GM19452 (cell line): ENCODE data around the gene RPUSD4.
"Not testable (repeated sequence)": the region's sequence is repeated elsewhere in the genome, so short reads cannot be mapped to it uniquely, and the experiment has no call there.

Experiments used
- ATAC-seq: cut with Tn5 transposase; IDR thresholded peaks from one replicate; pipeline ENCODE4 v1.9.1; 2021; ENCODE audit not compliant: unreplicated experiment

The RPUSD4 gene, protein sequence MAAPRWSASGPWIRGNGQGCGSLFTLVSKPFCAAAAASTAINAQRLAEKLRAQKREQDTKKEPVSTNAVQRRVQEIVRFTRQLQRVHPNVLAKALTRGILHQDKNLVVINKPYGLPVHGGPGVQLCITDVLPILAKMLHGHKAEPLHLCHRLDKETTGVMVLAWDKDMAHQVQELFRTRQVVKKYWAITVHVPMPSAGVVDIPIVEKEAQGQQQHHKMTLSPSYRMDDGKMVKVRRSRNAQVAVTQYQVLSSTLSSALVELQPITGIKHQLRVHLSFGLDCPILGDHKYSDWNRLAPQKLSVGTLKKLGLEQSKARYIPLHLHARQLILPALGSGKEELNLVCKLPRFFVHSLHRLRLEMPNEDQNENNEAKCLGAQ

DNA sequence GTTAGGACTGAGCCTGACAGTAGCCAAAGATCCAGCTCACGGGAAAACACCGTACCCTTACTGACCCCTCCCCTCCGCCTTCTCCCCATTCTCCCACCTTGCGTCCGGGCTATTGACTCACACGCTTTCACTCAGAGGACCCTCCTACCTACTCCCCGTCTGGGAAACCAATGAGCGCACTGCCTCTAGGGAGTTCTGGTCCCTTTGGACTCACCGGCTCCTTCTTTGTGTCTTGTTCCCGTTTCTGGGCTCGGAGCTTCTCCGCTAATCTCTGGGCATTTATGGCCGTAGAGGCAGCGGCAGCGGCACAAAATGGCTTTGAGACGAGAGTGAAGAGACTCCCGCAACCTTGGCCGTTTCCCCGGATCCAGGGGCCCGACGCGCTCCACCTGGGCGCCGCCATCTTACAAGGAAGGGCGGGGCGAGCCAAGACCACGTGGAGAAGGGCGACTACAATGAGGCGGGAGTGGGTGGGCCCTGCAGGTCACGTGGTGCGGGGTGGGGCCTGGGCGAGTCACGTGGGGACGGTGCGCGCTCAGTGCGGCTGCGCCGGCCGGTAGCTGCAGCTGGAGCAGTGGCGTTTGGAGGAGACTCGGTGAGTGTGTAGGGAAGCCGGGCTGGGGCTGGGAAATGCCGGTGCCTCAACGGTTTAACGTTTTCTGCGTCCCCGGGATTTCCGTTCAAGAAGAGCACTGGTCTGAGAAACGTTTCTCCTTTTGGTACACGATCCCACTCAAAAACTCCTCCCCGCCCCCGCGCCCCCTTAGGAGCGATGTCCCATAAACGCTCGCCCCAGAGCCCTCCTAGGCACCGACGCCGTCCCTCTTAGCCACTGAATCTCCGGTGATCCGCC lies at the start of gene RPUSD4, which contains the start of gene FAM118B:
TSS of gene RPUSD4 (minus strand) at position 415 of the 853 bp plus-strand sequence. CDS start at position 403, 12 bp downstream.
TSS of gene FAM118B (plus strand) at position 547 of the 853 bp plus-strand sequence. CDS start 23,220 bp downstream, outside the sequence.
- peak; percentile 96 for ATAC-seq

DNA sequence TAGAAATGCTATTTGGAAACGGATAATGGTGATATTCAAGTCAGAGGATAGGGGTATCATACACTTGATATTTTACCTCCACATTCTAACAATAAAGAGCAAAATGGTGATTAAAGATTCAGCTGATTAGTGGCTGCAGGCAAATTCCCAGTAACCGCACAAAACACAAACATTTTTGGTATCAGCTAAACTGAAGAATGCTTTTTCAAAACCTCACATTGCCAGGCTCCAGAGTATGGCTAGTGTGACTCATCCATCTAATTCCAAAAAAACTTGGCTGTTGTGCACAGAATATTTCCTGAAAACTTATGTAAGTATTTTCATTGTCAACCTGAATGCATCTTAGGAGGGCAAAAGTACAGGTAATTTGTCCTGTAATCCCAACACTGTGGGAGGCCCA lies 46.3 kb upstream of the RPUSD4 start:
- no peak for ATAC-seq

DNA sequence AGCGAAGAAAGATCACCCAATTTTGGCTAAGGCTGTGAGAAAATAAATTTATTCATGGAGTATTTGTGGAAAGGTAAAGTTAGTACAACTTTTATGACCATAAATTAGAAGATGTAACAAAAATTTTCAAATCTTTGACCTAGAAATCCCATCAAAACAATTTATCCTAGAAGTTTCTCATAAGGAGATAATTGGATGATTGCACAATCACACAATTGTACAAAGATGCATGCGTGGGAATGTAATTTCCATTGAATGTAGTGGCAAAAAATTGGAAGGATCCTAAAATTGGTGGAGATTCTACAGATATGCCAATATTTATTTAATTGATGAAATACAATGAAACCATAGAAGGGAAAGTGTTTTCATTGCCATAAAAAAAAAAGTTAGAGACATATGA lies 45.7 kb upstream of the RPUSD4 start:
- ATAC-seq, result no peak

DNA sequence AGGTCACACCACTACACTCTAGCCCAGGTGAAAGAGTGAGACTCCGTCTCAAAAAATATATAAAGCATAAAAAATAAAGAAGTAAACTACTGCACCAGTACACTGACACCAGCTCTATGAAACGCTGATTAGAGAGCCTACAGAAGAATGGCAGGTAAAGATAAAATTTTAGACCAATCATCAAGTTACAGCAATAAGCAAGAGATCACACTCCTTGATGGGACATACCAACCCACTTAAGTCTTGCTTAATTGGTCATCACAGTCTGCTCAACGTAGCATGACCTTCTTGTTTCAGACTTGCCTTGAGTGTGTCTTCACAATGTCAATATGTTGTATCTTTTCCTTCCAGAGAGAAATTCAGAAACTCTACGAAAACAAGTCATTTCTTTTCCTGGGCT lies 44.8 kb upstream of the RPUSD4 start:
- no peak for ATAC-seq

DNA sequence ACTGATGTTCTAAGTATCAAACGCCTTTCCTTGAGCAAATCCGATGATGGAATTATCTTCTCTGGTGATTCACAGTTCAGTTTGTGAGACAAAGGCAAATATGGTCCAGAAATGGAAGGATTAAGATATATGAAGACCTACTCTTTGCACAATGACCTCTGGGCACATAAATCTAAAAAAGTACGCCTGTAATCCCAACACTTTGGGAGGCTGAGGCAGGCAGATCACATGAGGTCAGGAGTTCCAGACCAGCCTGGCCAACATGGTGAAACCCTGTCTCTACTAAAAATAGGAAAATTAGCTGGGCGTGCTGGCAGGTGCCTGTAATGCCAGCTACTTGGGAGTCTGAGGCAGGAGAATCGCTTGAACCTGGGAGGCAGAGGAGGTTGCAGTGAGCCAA lies 44.1 kb upstream of the RPUSD4 start:
- ATAC-seq, result not testable (repeated sequence)

DNA sequence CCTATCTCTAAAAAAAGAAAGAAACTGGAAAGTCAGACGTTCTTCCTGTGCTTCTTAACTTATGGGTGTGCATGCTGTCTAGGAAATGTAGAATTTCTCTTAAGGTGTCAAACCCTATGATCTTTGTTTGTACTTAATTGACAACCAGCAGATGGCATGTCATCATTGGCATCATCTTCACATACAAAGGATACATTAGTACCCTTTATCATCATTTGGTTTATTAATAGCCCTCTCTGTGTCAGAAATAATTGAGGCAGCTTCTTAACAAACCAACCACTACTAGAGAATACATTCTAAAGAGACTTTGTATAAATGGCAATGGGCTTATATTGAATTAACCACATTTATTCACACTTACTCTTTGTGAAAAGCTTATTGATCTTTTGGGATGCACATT lies 43.4 kb upstream of the RPUSD4 start:
- ATAC-seq, result no peak

DNA sequence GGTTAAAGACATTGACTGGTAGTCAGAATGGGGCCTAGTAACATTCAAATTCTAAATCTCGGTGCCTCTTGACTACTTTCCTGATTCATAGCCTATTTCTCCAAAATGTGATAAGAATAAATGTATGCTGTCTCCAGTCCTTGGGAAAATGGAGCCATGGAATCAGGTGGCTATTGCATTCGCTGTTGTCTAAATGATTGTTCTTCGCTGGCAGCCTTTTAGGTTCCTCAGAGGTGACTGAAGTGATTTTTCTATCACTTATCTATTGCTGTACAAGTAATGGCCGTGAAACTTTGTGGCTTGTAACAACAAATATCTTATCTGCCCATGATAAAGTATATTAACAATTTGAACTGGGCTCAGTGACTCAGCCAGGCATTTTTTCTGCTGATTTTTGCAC lies 41.8 kb upstream of the RPUSD4 start:
- ATAC-seq, result no peak

DNA sequence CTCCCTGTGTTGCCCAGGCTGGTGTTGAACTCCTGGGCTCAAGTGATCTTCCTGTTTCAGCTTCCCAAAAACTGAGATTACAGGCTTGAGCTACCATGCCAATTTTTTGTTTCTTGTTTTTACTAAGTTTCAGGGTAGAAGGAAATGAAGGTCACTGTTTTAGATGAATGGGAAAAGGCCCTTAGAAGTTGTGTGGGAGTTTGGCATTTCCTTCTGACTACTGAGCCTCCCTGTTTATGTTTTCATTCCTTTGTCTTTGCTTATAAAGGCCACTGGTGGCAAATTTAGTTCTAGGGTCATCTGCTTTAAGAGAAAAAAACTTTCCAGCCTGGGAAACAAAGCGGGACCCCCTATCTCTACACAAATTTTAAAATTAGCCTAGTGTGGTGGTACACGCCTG lies 35.2 kb upstream of the RPUSD4 start:
- ATAC-seq, result no peak

DNA sequence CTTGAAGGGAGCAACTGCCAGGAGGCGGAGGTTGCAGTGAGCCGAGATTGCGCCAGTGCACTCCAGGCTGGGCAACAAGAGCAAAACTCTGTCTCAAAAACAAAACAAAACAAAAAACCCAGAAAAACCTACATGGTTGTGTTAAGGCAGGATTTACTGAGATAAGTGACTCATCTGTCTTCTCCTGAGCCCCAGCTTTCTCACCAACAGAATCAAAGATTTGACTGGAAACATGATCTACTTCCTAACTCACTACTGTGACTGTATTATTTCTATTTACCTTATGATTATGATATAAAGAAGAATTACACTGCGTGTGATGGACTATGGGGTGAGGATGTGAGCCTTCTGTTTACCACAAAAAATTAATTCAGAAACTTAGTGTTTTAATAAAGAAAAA lies 21.9 kb upstream of the RPUSD4 start:
- ATAC-seq, result no peak

DNA sequence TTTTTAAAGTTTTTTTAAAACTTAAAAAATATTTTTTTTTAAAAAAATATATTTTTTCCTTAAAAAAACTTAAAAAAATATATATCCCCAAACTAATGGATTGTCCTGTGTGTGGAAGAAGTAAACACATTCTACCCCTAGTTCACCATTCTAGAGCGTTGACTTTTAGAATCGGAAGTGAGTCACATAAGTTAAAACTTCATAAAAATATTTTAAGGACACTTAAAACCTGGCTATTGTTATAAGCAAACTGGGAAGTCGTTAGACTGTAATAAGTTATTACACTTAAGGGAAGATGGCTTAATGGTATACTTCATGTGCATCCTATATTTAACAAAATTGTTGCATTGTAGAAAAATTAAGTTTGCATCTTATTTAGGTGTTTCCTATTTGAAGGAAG lies 21.2 kb upstream of the RPUSD4 start:
- no peak for ATAC-seq

DNA sequence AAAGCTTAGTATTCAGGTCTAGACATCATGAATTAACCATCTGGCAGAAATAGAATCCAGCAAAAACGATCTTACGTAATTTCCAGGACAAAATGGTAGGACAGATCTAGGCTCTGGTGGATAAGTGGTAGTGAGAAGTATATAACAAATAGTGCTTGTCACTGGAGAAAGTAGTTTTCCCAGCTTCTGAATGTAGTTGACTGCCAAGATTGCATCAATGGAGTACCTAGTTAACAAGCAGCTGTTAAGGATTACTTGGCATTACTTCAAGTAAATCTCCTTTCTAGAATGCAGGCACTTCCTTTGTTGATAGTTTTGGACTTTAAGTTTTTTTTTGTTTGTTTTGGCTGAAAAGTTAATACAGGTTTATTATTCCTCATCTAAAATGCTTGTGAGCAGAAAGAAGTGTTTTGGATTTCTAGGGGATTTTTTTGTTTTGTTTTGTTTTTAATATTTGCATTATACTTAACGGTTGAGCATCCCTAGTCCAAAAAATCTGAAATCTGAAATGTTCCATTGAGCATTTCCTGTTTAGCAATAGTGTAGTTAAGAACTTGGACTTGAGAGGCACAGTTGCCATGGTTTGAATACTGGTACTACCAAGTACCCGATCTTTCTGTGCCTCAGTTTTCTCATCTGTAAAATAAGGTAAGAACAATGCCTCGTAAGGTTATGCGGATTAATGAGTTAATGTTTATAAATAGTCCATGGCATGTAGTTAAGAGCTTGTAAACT lies 20.4 kb upstream of the RPUSD4 start:
- ATAC-seq, result no peak

DNA sequence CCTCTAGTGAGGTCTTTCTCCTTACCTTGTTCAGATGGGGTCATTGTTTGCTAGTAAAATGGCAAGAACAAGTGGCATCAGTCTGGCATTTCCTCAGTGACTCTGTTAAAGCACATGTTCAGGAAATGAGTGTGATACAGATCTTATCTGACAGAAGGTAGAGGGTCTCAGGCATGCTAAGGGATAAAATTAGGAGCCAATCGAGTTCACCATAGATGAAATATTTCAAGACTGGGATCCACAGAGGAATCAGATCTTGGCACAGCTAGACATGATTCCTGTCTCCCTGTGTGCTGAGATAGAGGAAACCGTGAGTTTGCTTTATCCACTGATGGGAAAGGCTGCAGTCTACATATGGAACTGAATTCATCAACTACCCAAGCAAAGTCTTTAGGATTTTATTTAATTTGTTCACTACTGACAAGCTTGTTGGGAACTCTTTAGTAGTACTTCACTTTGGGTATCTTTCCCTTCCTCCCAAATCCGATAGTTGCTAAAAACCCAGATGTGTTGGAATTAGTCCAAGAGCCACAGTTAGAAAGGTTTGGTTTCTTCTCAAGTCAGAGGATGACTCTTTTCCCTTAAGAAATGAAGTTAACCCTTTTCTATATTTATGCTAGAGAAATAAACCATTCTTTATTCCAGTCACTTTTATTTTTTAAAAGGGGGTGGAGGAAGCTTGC lies 18.5 kb upstream of the RPUSD4 start:
- ATAC-seq, result no peak

DNA sequence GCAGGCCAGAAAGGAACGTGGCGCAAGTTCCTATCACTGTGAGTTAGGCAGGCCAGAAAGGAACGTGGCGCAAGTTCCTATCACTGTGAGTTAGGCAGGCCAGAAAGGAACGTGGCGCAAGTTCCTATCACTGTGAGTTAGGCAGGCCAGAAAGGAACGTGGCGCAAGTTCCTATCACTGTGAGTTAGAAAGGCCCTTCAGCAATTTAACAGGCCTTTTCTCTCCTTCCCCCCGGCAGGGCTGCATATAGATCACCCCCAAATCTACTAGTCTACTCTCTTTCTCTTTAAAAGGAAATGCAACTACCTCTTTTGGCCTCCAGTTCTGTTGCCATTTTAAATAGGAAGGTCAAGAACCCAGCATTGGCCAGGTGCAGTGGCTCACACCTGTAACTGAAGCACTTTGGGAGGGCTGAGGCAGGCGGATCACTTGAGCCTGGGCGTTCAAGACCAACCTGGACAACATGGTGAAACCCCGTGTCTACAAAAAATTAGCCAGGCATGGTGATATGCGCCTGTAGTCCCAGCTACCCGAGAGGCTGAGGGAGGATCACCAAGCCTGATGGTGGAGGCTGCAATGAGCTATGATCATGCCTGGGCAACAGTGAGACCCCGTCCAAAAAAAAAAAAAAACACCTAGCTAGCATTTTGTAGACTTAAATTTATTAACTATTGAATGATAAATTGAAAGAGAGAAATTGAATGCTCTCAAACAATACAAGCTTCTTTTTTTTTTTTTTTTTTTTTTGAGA lies 15.1 kb upstream of the RPUSD4 start:
- ATAC-seq, result no peak

DNA sequence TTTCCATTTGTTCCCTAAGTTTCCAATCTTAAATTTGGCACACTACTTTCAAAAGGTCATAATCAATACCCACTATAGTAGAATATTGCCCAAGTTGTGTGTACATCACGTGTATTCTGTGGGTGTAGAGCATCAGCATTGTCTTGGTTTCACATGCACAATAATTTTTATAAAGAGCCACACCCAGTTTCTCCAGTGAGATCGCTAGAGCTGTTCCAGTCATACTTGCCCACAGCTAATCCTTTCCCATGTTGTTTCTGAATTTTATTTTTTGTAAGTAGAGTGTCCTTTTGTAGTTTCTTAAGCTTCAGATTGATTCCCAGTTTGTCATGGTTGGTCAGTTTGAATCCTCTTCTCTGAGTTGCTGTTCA lies 13.8 kb upstream of the RPUSD4 start:
- no peak for ATAC-seq

DNA sequence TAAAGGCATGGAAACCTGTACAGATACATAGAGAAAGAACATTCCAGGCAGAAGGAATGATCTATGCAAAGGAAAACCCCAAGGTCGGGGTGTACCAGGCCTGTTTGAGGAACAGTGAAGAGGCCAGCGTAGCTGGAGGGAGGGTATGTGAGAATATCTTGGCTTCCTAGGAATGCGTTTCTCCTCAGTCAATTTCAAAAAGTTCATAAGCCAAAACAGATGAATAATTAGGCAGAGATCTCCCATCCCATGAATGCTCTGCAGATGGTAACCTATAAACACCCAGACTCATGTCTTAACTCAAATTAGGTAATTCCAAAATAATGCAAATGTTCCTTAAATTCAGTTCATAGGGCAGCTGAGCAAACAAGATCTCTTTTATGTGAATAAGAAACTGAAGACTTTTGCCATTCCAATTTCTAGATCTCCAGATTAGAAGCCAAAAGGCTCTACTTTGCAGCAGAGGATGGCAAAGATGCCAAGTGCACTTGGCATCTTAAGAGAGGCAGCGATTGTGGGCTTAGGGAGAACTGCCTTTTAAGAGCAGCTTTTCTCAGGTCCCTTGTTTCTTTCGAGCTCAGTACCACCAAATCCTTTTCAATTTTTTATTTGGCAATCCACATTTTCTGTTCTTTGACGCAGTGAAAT lies 13.3 kb upstream of the RPUSD4 start:
- ATAC-seq, result no peak

DNA sequence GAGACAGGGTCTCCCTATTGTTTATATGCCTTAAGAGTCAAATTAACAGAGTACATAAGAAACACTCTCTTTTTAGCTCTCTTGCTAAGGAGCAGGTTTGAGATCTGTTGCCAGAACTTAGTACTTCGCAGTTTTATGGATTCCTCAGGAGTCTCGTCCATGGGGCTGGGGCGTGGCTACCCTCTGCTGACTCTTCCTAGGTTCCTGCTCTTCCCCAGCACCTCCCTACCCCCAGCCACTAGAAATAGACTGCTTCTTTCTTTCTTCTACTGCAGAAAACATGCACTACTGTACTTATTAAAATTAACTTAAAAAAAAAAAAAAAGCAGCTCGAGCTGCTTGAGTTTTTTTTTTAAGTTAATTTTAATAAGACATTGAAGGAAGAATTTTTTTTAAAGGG lies 8.1 kb upstream of the RPUSD4 start:
- ATAC-seq, result no peak

DNA sequence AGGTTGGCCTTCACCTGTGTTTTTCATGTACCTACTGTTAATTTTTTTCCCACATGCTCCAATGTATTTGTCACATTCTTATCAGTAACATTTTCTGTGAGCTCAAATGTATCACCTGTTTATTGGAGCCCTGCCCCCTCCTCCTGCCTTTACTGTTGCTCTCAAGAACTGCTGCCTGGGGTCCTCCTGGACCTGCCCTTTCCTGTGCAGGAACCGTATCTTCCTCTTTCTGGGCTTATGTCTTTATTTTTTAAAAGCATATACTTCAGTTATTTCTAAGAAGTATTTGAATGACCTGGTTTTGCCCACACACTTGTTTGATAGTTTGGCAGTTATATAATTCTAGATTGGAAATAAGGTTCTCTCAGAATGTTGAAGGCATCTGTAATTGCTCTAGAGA lies 6.0 kb upstream of the RPUSD4 start:
- ATAC-seq, result no peak

DNA sequence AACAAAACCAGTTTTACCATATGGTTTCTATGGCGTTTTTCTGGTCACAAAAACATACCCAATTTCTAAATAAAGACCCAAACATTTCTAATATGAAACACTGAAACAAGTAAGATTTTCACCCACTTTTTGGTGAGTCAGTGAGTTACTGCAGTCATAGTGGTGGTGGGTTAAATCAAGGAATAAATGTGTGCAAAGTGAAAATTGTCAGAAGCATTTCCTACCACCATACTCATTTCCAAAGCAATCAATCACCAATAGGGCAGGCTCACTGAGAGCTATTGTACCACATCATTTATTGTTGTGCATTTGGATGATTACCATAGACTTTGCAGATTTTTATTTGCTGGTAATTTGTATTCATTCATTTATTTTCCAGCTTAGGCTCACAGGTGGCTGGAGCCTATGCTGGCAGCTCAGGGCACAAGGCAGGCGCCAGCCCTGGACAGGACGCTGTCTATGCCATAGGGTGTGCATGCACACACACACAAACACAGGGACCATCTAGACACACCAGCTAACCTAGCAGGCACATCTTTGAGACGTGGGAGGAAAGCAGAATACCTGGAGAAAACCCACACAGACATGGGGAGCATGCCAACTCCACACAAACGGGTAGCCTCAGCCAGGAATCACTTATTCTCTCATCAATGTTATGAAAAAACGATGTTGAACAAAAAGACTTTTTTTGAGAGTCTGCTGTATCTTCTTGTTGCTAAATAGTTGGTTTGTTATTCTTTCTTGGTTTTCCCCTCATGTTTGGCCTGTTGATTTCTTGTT lies 5.3 kb upstream of the RPUSD4 start:
- ATAC-seq, result no peak

DNA sequence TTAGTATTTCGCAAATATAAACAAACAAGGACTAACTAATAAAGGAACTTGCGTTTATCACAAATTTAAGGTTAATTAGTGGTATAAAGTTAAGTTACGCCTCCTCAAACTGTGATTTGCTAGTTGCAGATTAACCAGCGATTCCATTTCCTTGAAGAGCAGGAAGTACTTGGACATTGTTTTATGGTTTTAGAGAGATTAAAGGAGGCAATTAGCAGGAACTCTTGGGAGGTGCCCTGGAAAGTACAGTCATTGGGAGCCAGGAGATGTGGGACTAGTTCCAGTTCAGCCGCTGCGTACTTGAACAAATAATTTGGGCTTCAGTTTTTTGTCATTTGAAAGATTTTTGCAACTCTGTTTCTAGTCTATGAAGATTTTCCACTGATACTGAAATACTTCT lies 3.4 kb upstream of the RPUSD4 start:
- no peak for ATAC-seq
